NCI-H82 treated with DMSO at 0.1 percent for 48 hours (cell line): ENCODE results near the gene PROK1.
"Not testable (repeated sequence)": the region's sequence is repeated elsewhere in the genome, so short reads cannot be mapped to it uniquely, and the experiment has no call there.

Experiments
- DNase-seq: peaks from one replicate; lab custom pipeline; 2025; ENCODE audit not compliant: unreplicated experiment; lab: John Stamatoyannopoulos, UW

Gene PROK1, protein sequence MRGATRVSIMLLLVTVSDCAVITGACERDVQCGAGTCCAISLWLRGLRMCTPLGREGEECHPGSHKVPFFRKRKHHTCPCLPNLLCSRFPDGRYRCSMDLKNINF

DNA sequence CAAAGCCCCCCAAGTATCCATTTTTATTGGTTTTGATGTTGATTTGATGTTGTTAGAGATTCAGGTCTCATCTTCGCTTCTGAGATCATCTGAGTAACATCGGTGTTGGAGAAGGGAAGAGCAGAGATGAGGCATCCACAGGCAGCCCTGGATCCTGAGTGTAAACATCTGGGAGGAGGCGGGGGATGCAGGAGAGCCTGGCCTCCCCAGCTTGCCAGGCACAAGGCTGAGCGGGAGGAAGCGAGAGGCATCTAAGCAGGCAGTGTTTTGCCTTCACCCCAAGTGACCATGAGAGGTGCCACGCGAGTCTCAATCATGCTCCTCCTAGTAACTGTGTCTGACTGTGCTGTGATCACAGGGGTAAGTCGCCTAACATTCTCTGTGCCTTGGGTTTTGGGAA is at the start of gene PROK1:
TSS of gene PROK1 (plus strand) at position 221 of the 400 bp plus-strand sequence. CDS start at position 289, 68 bp downstream.
- DNase-seq, result no peak

DNA sequence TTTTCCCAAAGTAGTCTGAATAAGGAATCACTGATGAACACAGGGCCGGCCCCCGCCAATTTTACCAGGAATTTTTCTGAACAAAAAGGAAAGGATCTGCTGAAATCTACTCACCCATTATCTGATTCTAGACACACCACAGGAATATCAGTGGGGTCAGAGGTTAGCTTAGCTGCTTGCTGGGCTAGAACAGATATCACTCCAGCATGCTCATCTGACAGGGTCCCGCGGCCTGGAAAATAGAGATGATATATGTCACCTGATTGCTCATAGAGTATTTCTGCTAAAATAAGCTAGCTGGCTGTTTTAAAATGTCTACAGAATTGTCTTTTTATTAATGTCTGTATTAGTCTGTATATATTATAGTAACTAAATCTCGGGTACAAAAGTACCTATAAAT is 47.1 kb upstream of the PROK1 start:
- DNase-seq, result no peak

DNA sequence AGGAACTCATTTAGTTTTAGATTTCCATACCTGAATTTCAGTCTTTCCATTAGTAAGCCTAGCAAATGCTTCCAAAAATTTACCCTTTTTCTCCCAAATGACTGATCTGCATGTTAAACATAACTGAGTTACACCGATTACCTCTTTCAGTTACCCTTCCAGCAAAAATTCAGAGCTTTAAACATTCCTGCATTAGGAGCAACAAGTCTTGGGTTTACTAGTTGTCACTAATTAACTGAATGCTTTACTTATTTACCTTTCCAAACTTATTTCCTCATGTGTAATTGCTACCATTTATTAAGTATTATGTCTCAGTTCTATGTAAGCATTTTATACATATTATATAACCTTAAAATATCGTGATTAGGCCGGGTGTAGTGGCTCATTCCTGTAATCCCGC is 46.5 kb upstream of the PROK1 start:
- DNase-seq, result no peak

DNA sequence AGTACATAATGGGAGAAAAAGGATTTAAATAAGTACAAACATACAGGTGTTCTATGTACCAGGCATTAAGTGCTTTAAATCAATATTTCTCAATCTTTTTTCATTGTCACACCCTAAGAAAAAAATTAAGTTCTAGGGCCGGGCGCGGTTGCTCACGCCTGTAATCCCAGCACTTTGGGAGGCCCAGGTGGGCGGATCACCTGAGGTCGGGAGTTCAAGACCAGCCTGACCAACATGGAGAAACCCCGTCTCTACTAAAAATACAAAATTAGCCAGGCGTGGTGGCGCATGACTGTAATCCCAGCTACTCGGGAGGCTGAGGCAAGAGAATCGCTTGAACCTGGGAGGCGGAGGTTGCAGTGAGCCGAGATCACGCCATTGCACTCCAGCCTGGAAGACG is 44.5 kb upstream of the PROK1 start:
- DNase-seq, result not testable (repeated sequence)

DNA sequence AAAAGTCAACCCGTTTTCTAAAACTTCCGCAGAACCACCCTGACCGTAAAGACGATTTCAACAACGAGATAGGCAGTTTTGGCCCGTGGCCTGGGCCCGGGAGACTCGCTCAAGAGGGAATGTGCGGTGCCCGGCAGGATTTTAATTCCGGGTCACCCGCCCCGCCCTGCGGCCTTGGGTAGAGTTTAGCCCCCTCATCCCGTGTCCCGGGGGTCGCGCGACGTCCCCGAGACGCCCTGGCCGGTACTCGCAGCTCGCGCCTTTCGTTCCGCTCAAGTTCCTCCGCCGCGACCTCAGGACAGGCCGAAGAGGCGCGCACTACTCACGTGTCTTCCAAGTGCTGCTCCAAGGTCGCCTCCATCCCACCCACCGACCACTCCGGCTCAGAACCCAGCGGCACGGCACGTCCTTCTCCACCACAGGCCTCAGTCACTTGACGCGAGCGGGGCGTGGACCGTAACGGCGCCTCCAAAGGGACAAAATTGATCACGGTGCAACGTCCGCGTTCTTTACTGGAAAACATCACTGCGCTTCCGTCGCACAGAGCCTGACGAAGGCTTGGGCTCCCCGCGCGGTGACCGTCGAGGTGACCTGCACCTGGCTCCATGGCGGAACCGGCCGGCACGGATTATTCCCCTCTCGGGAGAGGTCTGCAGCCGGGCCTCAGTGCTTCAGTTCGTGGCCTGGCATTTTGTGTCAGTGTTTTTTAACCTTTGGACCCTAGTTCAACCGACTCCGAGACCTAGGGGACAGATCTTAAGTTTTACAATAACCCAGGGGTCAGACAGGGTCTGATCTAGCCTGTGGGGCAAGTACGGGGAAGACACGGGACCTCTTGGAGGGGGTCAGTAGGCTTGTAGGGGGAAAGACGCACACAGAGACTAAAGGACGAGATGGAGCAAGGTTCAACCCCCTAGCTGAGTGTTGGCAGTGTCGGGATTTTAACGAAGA is 43.4 kb upstream of the PROK1 start, which contains the start of gene LAMTOR5:
TSS of gene LAMTOR5 (minus strand) at position 435 of the 951 bp plus-strand sequence. CDS start at position 361, 74 bp downstream.
- DNase-seq, result peak; percentile 85

DNA sequence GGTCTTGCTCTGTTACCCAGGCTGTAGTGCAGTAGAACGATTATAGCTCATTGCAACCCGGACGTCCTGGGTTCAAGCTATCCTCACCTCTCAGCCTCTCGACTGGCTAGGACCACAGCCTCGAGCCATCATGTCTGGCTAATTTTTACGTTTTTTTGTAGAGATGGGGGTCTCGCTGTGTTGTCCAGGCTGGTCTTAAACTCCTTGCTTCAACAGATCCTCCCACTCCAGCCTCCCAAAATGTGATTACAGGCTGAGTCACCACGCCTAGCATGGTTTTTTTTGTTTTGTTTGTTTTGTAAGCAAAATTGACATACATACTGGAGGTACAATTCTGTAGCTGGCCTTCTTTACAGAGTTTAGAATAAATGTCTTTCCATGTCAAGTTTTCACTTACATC is 42.5 kb upstream of the PROK1 start:
- DNase-seq, result no peak

DNA sequence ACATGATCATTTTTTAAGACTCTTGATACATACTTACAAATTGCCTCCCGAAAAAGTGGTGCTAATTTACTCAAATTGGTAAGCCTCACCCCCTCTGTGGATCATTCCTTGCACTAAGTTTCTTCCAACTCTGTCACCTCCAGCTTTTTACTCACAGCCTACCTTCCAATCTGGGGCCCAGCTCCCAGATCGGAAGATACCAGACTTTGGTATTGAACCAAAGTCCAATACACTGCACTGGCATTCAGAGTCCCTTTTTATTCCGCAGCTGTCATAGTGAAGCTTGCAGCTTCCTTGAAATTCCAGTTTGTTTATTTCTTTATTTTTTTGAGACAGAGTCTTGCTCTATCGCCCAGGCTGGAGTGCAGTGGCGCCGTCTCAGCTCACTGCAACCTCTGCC is 41.6 kb upstream of the PROK1 start:
- DNase-seq, result no peak

DNA sequence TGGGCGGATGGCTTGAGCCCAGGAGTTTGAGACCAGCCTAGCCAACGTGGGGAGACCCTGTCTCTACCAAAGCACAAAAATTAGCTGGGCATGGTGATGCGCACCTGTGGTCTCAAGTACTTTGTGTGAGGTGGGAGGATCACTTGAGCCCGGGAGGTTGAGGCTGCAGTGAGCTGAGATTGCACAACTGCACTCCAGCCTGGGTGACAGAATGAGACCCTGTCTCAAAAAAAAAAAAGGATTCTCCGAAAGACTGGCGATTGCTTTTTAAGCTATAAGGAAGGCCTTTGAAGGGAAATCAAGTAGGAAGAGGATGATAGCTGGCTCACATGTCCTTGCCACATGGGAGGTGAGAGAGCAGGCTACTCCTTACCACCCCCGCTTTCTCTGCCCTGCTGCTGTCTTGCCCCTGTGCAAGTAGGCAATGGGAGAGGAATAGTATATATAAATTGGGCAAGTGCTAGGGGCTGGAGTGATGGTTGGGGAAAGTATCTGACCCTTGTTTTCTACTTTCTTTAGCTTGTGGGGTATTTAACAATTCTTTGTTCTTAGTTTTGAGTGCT is 39.7 kb upstream of the PROK1 start:
- no peak for DNase-seq

DNA sequence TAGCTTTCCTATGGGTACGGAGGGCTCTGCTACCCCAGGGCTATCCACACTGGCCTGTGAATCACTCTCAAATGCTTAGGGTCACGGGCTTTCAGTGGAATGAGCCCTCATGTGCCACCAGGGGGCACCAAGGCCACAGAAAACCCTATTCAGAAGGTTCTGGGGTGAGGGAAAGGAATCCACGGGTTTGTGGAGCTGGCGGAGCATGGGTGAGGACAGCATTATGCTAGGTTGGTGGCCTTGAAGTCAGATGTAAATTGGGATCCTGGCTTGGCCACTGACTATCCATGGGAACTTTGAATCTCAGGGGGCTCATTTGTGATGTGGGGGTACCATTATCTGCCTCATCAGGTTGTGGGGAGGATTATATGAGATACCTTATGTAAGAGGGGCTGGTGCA is 38.4 kb upstream of the PROK1 start:
- DNase-seq, result peak; percentile 38

DNA sequence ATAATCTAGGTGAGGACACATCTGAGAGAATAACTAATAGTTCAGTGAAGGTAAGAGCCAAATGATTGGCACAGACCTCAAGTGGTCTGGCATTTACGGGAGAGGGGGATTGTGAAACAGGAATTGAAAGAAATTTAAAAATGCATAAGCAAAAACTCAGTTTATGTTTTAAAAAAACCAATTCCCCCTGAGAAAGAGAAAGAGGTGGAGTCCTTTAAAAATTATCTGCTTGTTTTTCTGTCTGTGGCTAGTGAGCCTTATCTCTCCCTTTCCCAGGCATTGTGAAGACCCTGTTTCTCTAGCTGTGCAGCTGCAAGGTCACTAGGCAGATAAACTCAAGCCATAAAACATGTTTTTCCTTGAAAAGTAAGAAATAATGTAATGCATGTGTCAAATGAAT is 37.9 kb upstream of the PROK1 start:
- DNase-seq, result not testable (repeated sequence)

DNA sequence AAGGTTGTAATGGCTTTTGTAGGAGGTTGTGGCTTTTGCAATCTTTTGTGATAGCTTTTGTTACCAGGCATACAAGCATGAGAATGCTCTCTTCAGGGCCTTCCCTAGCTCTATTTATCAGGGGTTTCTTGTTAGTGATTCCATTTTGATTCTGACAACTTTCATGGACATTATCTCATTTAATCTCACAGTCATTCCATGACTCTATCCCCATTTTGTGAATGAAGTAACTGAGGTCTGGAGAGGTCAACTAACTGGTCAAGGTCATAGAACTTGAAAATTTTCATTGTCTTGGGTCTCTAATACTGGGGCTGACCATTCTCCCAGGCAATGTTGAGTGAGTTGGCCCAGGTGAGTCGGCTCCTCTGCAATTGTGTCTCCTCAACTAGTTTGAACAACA is 32.2 kb upstream of the PROK1 start:
- no peak for DNase-seq

DNA sequence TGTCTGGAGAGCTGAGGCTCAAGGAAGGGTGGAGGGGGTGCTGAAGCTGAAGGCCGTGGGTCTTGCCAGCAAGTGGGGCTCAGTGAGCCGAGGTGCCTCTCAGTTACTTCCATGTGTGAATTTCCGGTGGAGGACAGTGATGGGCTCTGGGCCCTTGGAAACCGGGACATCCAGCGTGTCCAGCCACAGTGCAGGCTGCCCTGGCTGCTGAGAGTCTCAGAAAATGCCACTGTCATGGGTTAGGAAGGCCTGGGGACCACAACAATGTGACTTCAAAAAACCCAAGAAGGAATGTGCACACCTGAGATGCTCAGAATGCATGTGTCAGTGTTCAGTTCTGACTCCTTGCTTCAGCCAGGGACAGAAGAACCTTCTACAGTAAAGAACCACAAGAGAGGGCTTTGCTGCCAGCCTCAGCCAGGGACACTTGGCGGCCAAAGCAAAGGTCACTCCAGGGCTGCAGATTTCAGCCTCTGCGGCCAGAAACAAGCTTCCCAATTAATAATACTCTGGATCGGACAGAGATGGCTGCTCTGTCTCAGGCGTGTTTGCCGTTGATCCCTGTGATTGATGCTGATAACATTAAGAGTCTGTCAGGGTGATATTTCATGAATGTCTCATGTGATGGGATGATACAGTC is 30.8 kb upstream of the PROK1 start:
- DNase-seq, result no peak

DNA sequence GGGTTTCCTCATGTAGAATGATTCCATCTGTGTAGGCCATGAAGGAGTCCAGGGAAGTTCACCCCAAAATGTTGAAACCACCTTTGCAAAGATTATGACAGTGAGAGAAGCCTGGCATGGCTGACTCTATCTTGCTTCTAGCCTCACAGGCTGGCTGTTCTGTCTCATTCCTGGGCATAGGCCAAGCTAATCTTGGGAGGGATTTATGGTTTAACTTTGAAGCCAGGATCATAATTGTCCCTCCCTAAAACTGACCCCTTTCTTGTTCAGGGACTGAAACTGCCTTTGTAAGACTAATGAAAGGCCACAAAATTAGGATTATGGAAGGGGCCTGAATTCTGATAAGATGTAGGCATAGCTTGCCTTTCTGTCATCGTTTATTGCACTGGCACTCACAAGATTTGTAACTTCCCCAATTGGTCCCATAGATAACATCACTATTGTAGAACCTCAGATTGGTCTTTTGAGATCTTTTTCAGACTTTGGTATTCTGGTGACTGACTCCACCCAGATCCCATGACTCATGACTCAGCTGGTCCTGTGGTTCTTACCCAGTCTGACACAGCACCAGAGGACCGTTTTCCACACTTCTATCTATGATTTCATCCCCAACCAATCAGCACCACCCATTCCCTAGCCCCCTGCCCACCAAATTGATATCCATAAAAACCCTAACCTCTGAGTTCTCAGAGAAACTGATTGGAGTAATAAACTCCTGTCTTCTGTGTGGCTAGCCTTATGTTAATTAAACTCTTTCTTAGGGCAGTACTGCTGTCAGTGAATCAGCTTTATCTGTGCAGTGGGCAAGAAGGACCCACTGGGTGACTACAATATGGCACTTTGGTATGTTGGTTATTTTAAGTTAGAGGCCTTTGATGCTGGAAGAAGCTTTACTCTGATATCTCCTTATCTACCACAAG is 29.8 kb upstream of the PROK1 start:
- DNase-seq, result no peak

DNA sequence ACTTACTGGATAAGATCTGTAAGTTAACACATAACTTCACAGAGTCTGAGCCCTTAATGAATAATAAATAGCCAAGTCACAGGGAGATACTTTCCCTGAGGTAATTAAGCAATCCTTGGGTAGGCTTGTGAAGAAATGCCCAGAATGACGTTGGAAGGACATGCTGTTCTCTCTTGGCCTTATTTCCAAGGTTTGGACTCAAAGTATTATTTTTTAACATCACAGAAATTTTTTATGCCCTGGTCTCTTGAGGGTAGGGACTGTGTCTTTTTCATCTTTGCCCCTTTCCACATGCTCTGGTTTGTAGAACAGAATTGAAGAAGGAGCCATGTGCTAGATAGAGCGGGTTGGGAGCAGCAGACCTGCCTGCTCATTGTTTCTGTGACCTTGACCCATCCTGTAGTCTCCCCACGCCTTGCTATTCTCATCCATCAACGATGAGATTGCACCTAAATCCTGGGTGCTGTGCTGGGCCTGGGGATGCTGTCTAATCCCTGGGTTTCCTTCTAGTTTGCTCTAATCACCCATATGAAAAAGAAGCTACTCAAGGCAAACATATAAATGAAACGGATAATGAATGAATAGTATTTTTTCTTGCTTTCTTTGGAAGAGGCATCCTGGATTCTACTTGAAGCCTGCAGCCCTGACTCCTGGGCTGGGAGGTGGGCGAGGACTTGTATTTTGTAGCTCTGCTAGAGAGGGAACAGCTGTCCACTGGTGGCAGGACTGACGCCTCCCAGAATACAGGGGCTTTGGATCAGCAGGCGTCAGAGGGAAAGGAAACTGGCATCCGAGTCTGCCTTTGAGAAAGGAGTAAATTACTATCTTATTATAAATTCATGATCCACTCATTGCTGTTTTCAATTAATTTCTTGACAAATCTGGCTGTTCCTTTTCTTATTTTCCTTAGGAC is 26.0 kb upstream of the PROK1 start:
- no peak for DNase-seq

DNA sequence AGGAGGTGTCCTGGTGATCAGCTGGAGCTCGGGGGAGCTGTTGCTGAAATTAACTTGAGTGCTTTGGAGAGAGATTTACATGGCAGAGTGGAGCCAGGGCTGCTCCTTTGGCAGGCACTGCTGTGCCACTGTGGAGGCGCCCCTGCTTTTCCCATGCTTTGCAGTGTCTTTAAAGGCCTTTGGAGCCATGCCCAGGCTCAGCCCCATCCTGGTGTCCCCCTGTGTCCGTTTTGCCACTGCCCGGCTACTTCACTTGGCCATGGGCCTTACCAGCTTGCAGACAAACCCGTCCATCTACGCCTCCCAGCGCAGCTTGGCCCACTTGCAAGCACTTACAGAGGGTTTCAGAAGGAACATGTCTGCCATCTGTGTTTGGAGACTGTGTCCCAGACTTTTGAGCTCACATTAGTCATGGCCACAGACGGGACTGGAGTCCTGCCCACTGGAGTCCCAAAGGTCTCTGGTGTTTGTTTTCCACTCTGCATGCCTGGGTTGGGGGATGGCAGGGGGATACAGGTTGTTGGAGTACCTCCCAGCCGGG is 25.3 kb upstream of the PROK1 start:
- no peak for DNase-seq

DNA sequence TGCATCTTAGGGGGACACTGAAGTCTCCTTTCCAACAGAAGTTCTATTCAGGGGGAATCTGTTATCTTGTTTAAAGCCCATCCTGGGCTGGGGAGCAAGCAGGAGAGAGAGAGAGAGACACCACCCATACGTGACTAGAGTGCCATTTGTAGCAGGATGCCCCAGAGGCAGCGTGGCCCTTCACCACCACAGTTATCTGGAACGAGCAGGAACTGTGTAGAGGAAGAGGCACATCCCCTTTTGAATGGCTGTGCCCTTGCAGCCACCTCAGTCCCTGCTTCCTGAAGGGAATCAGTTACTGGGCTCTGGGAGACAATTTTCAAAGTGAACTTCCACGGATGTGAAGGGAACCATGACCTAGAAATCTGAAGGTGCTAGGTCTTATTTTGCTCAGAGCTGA is 24.1 kb upstream of the PROK1 start:
- no peak for DNase-seq

DNA sequence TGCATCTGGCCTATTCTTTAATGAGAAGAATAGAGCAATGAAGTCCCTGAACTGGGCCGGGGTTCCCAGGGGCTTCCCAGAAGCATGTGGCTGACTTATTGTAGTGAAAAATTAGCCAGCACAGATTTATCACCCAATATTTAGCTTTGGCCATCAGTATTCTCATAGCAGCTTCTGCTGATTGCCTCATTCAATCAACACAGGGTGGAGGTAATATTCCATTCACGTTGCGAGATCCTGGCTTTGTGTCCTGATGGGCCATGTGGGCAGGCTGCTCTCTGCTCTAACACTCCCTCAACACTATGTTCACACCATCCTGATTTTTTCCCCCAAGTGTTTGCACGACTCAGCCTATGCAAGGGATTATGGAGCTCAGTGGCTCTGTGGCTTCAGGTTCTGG is 22.0 kb upstream of the PROK1 start:
- no peak for DNase-seq

DNA sequence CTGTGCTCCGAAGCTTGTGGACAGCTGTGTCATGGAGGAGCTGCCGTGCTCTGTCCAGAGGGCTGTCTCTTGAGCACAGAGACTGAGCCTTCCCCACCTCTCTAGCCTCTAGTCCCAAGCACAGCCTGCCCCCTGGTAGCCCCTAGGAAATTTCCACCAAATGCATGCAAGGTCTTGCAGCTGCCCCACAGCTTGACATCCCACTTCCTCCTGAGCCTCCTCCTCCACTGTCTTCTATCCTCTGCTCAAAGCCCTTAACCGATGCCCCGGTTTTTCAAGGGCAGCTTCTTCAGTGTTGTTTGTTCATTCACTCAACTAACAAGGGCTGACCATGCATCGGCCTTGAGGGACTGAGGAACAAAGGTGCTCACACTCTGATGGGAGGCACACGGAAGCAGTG is 20.6 kb upstream of the PROK1 start:
- DNase-seq, result no peak

DNA sequence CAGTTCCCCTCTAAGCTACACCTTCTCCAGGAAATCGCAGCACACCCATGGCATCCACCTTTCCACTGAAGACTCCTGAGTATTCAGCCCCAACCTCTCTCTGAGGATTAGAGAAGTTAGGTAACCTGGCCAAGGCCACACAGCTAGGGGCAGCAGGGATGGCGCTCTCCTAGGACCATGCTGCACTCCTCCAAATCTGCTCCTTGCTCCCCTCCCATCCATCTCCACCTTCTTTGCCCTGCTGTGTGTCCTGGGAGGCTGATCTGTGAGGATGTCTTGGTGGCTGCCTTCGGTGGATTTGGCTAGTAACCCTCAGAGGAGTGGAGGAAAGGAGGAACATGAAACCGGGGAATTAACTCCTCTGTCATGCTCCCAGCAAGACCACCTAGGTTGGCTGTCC is 20.0 kb upstream of the PROK1 start:
- DNase-seq, result no peak
